ENCODE measurements around the gene PARD3. TPM values are rescaled to one million over a fixed set of nuclear protein-coding genes. Genes with fewer than 3 reads are reported as not detected.

Gene PARD3
- total RNA-seq, 1 donor from 2014 or later, result 37.2 TPM

GRCh38 chr10:34669079-34669478 is 146.0 kb downstream of the PARD3 start:
- TF ChIP-seq CTCF (IDR thresholded peaks at IDR 0.05), result no peak
- DNase-seq (ENCODE audit: extremely low spot score, unreplicated experiment), result no peak
- Mint-ChIP-seq H3K27ac (ENCODE audit: unreplicated experiment) (no peak overlapping the region), H3K27me3 (ENCODE audit: unreplicated experiment) (no peaks in the 10 kb centered on the region), H3K4me1 (ENCODE audit: unreplicated experiment) (peaks cover 12% of the 10 kb centered on the region), H3K9me3 (ENCODE audit: unreplicated experiment) (no peaks in the 10 kb centered on the region), H3K36me3 (ENCODE audit: unreplicated experiment) (no peaks in the 10 kb centered on the region), H3K4me3 (ENCODE audit: unreplicated experiment) (no peak overlapping the region)

GRCh38 chr10:34667177-34667576 is 147.9 kb downstream of the PARD3 start:
- TF ChIP-seq CTCF (IDR thresholded peaks at IDR 0.05), result no peak
- Mint-ChIP-seq H3K27me3 (ENCODE audit: unreplicated experiment) (no peaks in the 10 kb centered on the region), H3K27ac (ENCODE audit: unreplicated experiment) (no peak overlapping the region), H3K9me3 (ENCODE audit: unreplicated experiment) (no peaks in the 10 kb centered on the region), H3K4me3 (ENCODE audit: unreplicated experiment) (no peak overlapping the region), H3K36me3 (ENCODE audit: unreplicated experiment) (no peaks in the 10 kb centered on the region), H3K4me1 (ENCODE audit: unreplicated experiment) (peaks cover 14% of the 10 kb centered on the region)
- DNase-seq (ENCODE audit: extremely low spot score, unreplicated experiment), result no peak

- Mint-ChIP-seq H3K9me3 (ENCODE audit: unreplicated experiment) (no peaks in the 10 kb centered on the region), H3K36me3 (ENCODE audit: unreplicated experiment) (no peaks in the 10 kb centered on the region), H3K4me1 (ENCODE audit: unreplicated experiment) (peaks cover 16% of the 10 kb centered on the region), H3K4me3 (ENCODE audit: unreplicated experiment) (no peak overlapping the region), H3K27ac (ENCODE audit: unreplicated experiment) (no peak overlapping the region), H3K27me3 (ENCODE audit: unreplicated experiment) (no peaks in the 10 kb centered on the region)
- TF ChIP-seq CTCF (IDR thresholded peaks at IDR 0.05), result peak; percentile 72
- no peak for DNase-seq (ENCODE audit: extremely low spot score, unreplicated experiment)
Observed at GRCh38 chr10:34666008-34666704, 148.9 kb downstream of the PARD3 start.

- Mint-ChIP-seq H3K27ac (ENCODE audit: unreplicated experiment) (no peak overlapping the region), H3K9me3 (ENCODE audit: unreplicated experiment) (no peaks in the 10 kb centered on the region), H3K4me1 (ENCODE audit: unreplicated experiment) (peaks cover 16% of the 10 kb centered on the region), H3K4me3 (ENCODE audit: unreplicated experiment) (no peak overlapping the region), H3K27me3 (ENCODE audit: unreplicated experiment) (no peaks in the 10 kb centered on the region), H3K36me3 (ENCODE audit: unreplicated experiment) (no peaks in the 10 kb centered on the region)
- TF ChIP-seq CTCF (IDR thresholded peaks at IDR 0.05), result no peak
- no peak for DNase-seq (ENCODE audit: extremely low spot score, unreplicated experiment)
Observed at GRCh38 chr10:34664706-34665105, 150.4 kb downstream of the PARD3 start.

- no peak overlapping the region for H3K4me3 Mint-ChIP-seq (ENCODE audit: unreplicated experiment)
- H3K9me3 Mint-ChIP-seq (ENCODE audit: unreplicated experiment), result no peaks in the 10 kb centered on the region
- no peaks in the 10 kb centered on the region for H3K27me3 Mint-ChIP-seq (ENCODE audit: unreplicated experiment)
- no peak for TF ChIP-seq CTCF (IDR thresholded peaks at IDR 0.05)
- H3K27ac Mint-ChIP-seq (ENCODE audit: unreplicated experiment), result no peak overlapping the region
- peaks cover 12% of the 10 kb centered on the region for H3K4me1 Mint-ChIP-seq (ENCODE audit: unreplicated experiment)
- no peaks in the 10 kb centered on the region for H3K36me3 Mint-ChIP-seq (ENCODE audit: unreplicated experiment)
- no peak for DNase-seq (ENCODE audit: extremely low spot score, unreplicated experiment)
Observed at GRCh38 chr10:34661580-34661979, 153.5 kb downstream of the PARD3 start.
